Coronary artery (tissue), 2 donors: ENCODE data around the gene IGFALS.
A peak's percentile ranks its signal among the peaks of the same experiment; 100 is the strongest.
"Not testable (repeated sequence)": the region's sequence is repeated elsewhere in the genome, so short reads cannot be mapped to it uniquely, and the experiment has no call there.

Experiments
- DNase-seq: peaks from one replicate; pipeline ENCODE4 v3.0.0-alpha.2; 2017; ENCODE audit warnings: low spot score
- H3K27ac ChIP-seq, 2 donors: fragments of 200-600 bp; sonication (generic); one replicate each; pipeline ENCODE4 v1.5.1; 2016 to 2019
- H3K4me3 ChIP-seq: fragments of 200-600 bp; sonication (generic); 2 replicates; pipeline ENCODE4 v1.5.1; 2016; ENCODE audit warnings: mild to moderate bottlenecking, moderate library complexity
- TF ChIP-seq, protein P1 (sequence below): fragments of 200-600 bp; sonication (generic); IDR thresholded peaks from one replicate; pipeline ENCODE4 v1.5.1; 2019; ENCODE audit warnings: antibody characterized with exemption

IGFALS gene

DNA sequence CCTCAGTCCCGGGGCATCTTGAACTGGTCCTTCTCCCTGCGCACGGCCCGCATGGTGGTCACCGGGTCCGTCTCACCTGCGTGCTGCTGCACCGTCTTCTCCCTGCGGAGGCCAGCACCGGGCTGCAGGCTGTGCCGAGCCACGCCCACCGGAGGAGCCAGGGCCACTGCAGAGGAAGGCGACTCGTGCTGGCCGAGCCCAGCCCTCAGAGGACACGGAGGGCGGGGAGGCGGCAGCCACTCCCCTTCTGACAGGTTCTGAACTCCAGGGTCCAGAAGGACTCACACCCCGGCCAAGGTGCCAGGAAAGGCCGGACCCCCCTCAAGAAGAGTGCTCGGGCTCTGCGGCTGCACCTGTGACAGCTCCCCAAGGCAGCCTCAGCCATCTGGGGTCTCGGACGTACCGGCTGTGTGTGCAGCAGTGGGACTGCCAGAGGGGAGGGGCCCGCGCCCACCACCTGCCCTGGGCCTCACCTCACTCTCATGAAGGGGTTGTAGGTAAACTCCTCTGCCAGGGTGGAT lies 15.8 kb upstream of the IGFALS start:
- TF ChIP-seq, protein P1, sequence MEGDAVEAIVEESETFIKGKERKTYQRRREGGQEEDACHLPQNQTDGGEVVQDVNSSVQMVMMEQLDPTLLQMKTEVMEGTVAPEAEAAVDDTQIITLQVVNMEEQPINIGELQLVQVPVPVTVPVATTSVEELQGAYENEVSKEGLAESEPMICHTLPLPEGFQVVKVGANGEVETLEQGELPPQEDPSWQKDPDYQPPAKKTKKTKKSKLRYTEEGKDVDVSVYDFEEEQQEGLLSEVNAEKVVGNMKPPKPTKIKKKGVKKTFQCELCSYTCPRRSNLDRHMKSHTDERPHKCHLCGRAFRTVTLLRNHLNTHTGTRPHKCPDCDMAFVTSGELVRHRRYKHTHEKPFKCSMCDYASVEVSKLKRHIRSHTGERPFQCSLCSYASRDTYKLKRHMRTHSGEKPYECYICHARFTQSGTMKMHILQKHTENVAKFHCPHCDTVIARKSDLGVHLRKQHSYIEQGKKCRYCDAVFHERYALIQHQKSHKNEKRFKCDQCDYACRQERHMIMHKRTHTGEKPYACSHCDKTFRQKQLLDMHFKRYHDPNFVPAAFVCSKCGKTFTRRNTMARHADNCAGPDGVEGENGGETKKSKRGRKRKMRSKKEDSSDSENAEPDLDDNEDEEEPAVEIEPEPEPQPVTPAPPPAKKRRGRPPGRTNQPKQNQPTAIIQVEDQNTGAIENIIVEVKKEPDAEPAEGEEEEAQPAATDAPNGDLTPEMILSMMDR = no peak
- Histone ChIP-seq H3K27ac (no peak overlapping the region), H3K4me3 (no peak overlapping the region)
- peak; percentile 71 for DNase-seq

GRCh38 chr16:1808691-1809090 lies 15.2 kb upstream of the IGFALS start:
- DNase-seq = no peak

DNA sequence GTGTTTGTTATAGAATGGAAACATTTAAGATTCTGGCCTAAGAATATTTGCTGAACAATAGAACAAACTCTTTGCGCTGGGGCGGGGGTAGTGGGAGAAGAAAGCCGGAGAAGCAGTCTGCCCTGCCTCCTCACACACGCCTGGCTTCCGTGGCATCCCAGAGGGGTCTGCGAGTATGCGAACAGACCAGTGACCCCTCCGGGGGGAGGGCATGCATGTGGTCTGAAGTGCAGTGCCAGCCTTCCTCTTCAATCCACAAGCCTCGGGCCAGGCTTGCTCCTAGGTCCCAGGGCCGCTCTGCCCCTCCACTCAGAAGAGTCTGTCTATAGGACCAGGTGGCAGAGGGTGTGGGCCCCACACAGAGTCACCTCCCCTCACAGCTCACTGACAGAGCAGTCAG lies 14.1 kb upstream of the IGFALS start:
- Histone ChIP-seq H3K4me3 (no peak overlapping the region), H3K27ac (no peak overlapping the region)
- DNase-seq = no peak
- TF ChIP-seq, protein P1 = no peak

More at GRCh38 chr16:1808691-1809090, 15.2 kb upstream of the IGFALS start:
- TF ChIP-seq, protein P1 = no peak
- H3K4me3 ChIP-seq = no peak overlapping the region
- no peak overlapping the region for H3K27ac ChIP-seq

DNA sequence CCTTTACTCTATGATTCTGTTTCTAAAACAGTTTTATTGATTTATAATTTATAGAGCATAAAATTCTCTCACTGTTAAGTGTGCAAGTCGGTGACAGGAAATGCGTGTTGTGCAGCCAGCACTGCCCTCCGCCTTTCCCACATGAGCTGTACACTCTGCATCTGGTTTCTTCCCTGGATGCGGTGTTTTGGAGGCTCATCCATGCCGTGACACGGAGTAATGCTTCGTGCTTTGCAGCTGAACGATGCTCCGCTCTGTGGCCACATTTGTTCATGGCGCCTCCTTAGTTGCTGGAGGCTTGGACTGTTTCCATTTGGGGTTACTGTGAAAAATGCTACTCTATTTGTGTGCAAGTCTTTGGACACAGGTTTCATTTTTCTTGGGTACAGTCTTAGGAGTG lies 7.2 kb upstream of the IGFALS start:
- no peak overlapping the region for H3K4me3 ChIP-seq
- no peak overlapping the region for H3K27ac ChIP-seq
- DNase-seq = no peak
- TF ChIP-seq, protein P1 = no peak

DNA sequence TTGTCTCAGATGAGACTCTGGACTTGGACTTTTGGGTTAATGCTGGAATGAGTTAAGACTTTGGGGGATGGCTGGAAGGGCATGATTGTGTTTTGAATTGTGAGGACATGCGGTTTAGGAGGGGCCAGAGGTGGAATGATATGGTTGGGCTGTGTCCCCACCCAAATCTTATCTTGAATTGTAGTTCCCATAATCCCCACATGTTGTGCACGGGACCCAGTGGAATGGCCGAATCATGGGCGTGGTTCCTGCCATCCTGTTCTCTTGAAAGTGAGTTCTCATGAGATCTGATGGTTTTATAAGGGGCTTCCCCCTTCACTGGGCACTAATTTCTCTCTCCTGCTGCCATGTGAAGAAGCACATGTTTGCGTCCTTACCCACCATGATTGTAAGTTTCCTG lies 5.8 kb upstream of the IGFALS start:
- H3K4me3 ChIP-seq, DNase-seq, H3K27ac ChIP-seq: not testable (repeated sequence)

GRCh38 chr16:1794908-1795666 lies 1.6 kb upstream of the IGFALS start:
- H3K27ac ChIP-seq = no peak overlapping the region
- DNase-seq = no peak
- no peak overlapping the region for H3K4me3 ChIP-seq
- TF ChIP-seq, protein P1 = no peak

DNA sequence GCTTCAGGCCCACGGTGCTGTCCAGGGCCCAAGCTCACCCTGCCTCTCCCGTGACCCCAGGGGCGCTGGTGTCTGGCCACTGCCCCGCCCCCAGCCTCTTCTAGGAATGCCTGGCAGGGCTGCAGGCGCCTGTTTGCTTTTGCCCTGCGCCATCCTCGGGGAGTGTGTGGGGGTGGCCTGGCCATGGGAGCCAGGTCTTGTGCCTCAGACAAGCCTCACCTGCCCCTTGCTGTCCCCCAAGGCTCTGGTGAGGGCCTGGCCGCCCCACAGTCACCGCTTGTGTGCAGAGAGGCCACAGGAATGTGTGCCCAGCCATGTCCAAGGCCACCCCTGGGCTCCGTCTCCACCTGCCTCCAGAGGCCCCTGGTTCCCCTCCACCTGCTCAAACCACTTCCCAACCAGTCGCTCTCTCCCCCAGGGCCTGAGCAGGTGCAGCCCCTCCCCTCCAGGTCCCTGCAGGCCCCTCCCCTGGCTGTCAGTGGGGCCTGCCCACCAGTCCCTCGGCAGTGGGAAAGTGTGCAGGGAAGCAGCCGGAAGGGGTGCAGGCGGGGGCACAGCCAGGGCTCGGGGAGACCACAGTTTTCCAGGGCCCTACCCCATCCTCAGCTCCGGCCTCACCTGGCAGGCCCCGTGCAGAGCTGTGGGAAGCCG lies 841 bp upstream of the IGFALS start:
- TF ChIP-seq, protein P1 = no peak
- Histone ChIP-seq H3K27ac (no peak overlapping the region), H3K4me3 (no peak overlapping the region)
- no peak for DNase-seq
